ENCODE data around the gene TMEM247. TPM values are rescaled to one million over a fixed set of nuclear protein-coding genes. Genes with fewer than 3 reads are reported as not detected.

Gene TMEM247
- total and polyA plus RNA-seq, 2 of the 8 experiments (the other 6 are each of a cell fraction or from before 2014, with no cell fraction given) = not detected

DNA sequence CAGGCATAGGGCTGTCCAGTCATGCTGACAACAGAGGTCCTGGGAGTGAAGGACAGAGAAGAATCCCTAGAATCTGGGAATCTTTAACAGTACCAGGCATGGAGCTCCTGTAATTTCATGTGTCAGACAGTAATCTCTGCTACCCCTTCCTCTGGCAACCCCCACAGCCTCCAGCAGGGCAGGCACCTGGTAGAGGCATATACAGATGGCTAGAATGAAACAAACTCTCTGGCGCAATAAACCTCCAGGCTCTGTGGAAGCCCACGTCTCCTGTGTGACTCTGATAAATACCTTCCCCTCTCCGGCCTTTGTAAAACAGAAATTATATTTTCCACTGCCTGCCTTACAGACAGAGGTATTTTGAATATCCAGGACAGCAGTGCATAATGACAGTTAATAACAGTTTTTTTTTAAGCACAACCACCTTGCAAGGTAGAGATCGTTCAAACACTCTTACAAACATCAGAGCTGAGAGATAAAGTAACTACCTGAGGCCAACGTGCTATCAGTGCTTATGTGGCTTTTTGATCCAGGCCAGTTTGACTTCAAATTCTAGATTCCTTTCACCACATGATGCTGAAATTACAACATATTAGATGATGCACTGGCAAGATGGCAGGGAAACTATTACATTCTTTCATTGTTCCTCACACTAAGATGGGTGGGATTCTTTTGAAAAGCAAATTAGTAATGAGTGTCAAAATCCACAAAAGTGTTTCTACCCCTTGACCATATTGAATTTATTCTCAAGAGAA is 47.7 kb upstream of the TMEM247 start:
- H3K23me2 ChIP-seq (ENCODE audit: low read depth, low read length) = no peaks in the 10 kb centered on the region
- no peak overlapping the region for H2BK12ac ChIP-seq (ENCODE audit: low read depth, low read length)
- 75% methylated on average over 5 of the region's 5 CpGs; no CpG with 5 or more reads in 1 of the 2 experiments for WGBS, 2 experiments (ENCODE audit: extremely low coverage in 1 of 2, insufficient coverage in 1 of 2, insufficient read length in 1 of 2, insufficient replicate concordance in 2 of 2, low coverage in 1 of 2, low lambda C conversion rate in 2 of 2, missing lambda C conversion rate in 1 of 2)
- no peak for FAIRE-seq
- H3K4me2 ChIP-seq (ENCODE audit: insufficient read depth in 1 of 2, low read depth in 2 of 2, low read length in 2 of 2) = no peak overlapping the region
- no peak overlapping the region for H2BK15ac ChIP-seq (ENCODE audit: low read length)
- no peak overlapping the region for H3K27ac ChIP-seq (ENCODE audit: low read depth, low read length)
- no peak overlapping the region for H2BK120ac ChIP-seq (replicated peaks; ENCODE audit: low read depth, low read length)
- no peak overlapping the region for H4K8ac ChIP-seq (ENCODE audit: extremely low read depth, insufficient read depth, low read length)
- no peak overlapping the region for H3K18ac ChIP-seq (ENCODE audit: extremely low read depth, low read length)
- no peak overlapping the region for H2AFZ ChIP-seq (ENCODE audit: low read length)
- no peak for DNase-seq (ENCODE audit: low read depth in 1 of 2, low spot score in 2 of 2)
- no peak overlapping the region for H3K4ac ChIP-seq (replicated peaks; ENCODE audit: insufficient read length, low read depth, low read length)
- no peaks in the 10 kb centered on the region for H3K27me3 ChIP-seq (replicated peaks in 1 of 4; ENCODE audit: control insufficient read depth in 3 of 4, extremely low read depth in 1 of 4, insufficient read depth in 3 of 4, low read length in 3 of 4)
- H4K5ac ChIP-seq (ENCODE audit: insufficient read length, low read depth, low read length) = no peak overlapping the region
- no peak overlapping the region for H4K91ac ChIP-seq (replicated peaks; ENCODE audit: insufficient read length, low read length)
- no peaks in the 10 kb centered on the region; a peak in 1 of 4 replicates for H3K9me3 ChIP-seq (ENCODE audit: insufficient read depth in 2 of 2, low read depth in 1 of 2, low read length in 1 of 2)
- H3K36me3 ChIP-seq (ENCODE audit: control insufficient read depth in 2 of 4, insufficient read depth in 4 of 4, low read length in 3 of 4) = no peaks in the 10 kb centered on the region
- no peak overlapping the region for H3K9ac ChIP-seq (replicated peaks in 1 of 4; ENCODE audit: extremely low read depth in 1 of 4, low read depth in 3 of 4, low read length in 3 of 4)
- H3K4me3 ChIP-seq (ENCODE audit: extremely low read depth in 1 of 4, insufficient read depth in 2 of 4, low read depth in 3 of 4, low read length in 4 of 4) = no peak overlapping the region
- H3K79me1 ChIP-seq (ENCODE audit: low read depth, low read length) = no peaks in the 10 kb centered on the region
- H4K20me1 ChIP-seq (replicated peaks in 1 of 2; ENCODE audit: control insufficient read depth in 1 of 2, insufficient read depth in 2 of 2, low read length in 2 of 2) = no peaks in the 10 kb centered on the region
- no peak overlapping the region for H2AK5ac ChIP-seq (ENCODE audit: low read depth, low read length)
- POLR2A ChIA-PET (ENCODE audit: partially characterized antibody) = no interaction called here
- no peak overlapping the region for H3K14ac ChIP-seq (ENCODE audit: insufficient read length)
- no peak overlapping the region for H3K23ac ChIP-seq (ENCODE audit: insufficient read length)
- H2BK20ac ChIP-seq (ENCODE audit: low read length) = no peak overlapping the region
- H3K4me1 ChIP-seq (replicated peaks in 1 of 4; ENCODE audit: control insufficient read depth in 3 of 4, insufficient read depth in 4 of 4, low read length in 3 of 4) = peaks cover 0 to 6% (median 5%) of the 10 kb centered on the region in 4 experiments; a peak in 4 of 7 replicates
- H3K56ac ChIP-seq (replicated peaks; ENCODE audit: insufficient read length, low read depth, low read length) = no peak overlapping the region
- CTCF ChIA-PET (ENCODE audit: partially characterized antibody) = interaction anchor here (1.4 kb wide), 1 partner anchor 8 kb away, joined by 3 read pairs; no protein-coding TSS in a partner anchor
- no peak overlapping the region for H2BK5ac ChIP-seq (ENCODE audit: low read depth, low read length)
- no peaks in the 10 kb centered on the region for H3K79me2 ChIP-seq (ENCODE audit: control insufficient read depth in 1 of 2, insufficient read depth in 2 of 2, low read length in 2 of 2)
- TF ChIP-seq MAX (IDR thresholded peaks at IDR 0.05) = no peak
- no peak for TF ChIP-seq TBP (IDR thresholded peaks at IDR 0.05; ENCODE audit: low read depth, low read length)
- TF ChIP-seq TEAD4 (IDR thresholded peaks at IDR 0.05; ENCODE audit: low read depth, low read length) = no peak
- no peak for TF ChIP-seq JUND (IDR thresholded peaks at IDR 0.05; ENCODE audit: low read length)
- TF ChIP-seq FOSL1 (IDR thresholded peaks at IDR 0.05; ENCODE audit: insufficient read depth, low read depth, low read length) = no peak
- TF ChIP-seq SRF (IDR thresholded peaks at IDR 0.05; ENCODE audit: low read depth, low read length) = no peak

Measured in H1 (cell line).